B cell (primary cell): Measurements from ENCODE around the gene UBA3. TPM values are rescaled to one million over a fixed set of nuclear protein-coding genes. Genes with fewer than 3 reads are reported as not detected.

Experiments
- ATAC-seq: fragments of 200-7000 bp; cut with Tn5 transposase; one replicate; pipeline ENCODE4 v1.10.0; 2021; ENCODE audit warnings: low read depth, mild to moderate bottlenecking, moderate number of reproducible peaks, moderate library complexity
- CTCF ChIA-PET: fragments of 350-600 bp; sonication (Branson Sonifier 250); formaldehyde crosslinking; loops from one replicate; lab custom pipeline; 2021; ENCODE audit warnings: antibody characterized with exemption, inconsistent platforms; lab: Charles Lee
- POLR2A ChIA-PET: fragments of 350-600 bp; sonication (Branson Sonifier 250); formaldehyde crosslinking; loops from one replicate; lab custom pipeline; 2021; ENCODE audit warnings: antibody characterized with exemption; lab: Charles Lee
- DNase-seq: peaks from one replicate; pipeline ENCODE4 v3.0.0; 2013
- H2AFZ ChIP-seq: 2 replicates; pipeline ENCODE4 v1.6.1; 2012; ENCODE audit warnings: mild to moderate bottlenecking, low read depth, low read length; ENCODE audit not compliant: insufficient read depth, poor library complexity, severe bottlenecking
- H3K27ac ChIP-seq, 2 donors: 1 replicate in 1 of 2; 2 replicates in 1 of 2; pipeline ENCODE4 v1.5.1; 2012 to 2013; ENCODE audit warnings: low read length in 2 of 2, mild to moderate bottlenecking in 2 of 2, moderate library complexity in 1 of 2
- H3K27me3 ChIP-seq, 4 experiments: fragments of 200-600 bp in 1 of 4; sonication (generic) in 1 of 4; replicated peaks in 1 of 4; 1 replicate in 2 of 4; 2 replicates in 2 of 4; pipeline versions ENCODE4 v1.6.1 to v1.7.0; 2013 to 2016; ENCODE audit warnings: low read length in 3 of 4, mild to moderate bottlenecking in 2 of 4, mixed read lengths in 1 of 4, moderate library complexity in 1 of 4; ENCODE audit not compliant: insufficient read depth in 4 of 4, control insufficient read depth in 3 of 4; ENCODE audit errors: control extremely low read depth in 1 of 4
- H3K36me3 ChIP-seq, 2 experiments: replicated peaks in 1 of 2; 1 replicate in 1 of 2; 2 replicates in 1 of 2; pipeline versions ENCODE4 v1.6.1 to v1.7.1; 2013; ENCODE audit warnings: low read length in 1 of 2; ENCODE audit not compliant: insufficient read depth in 2 of 2, control insufficient read depth in 1 of 2; ENCODE audit errors: control extremely low read depth in 1 of 2, extremely low read depth in 1 of 2
- H3K4me1 ChIP-seq, 2 donors: fragments of 200-600 bp in 1 of 2; sonication (generic) in 1 of 2; 1 replicate in 1 of 2; 2 replicates in 1 of 2; pipeline versions ENCODE4 v1.5.1 to v1.6.1; 2013 to 2017; ENCODE audit warnings: low read length in 2 of 2; ENCODE audit not compliant: control insufficient read depth in 2 of 2, insufficient read depth in 2 of 2
- H3K4me2 ChIP-seq: replicated peaks from 2 replicates; pipeline ENCODE3; 2012; ENCODE audit warnings: mild to moderate bottlenecking, low read depth, low read length; ENCODE audit not compliant: poor library complexity, severe bottlenecking
- H3K4me3 ChIP-seq, 5 experiments: fragments of 200-600 bp in 1 of 5; sonication (generic) in 1 of 5; 1 replicate in 3 of 5; 2 replicates in 2 of 5; pipeline versions ENCODE4 v1.5.1 to v1.7.0; 2011 to 2016; ENCODE audit warnings: low read length in 4 of 5, mild to moderate bottlenecking in 4 of 5, low read depth in 2 of 5, control low read depth in 1 of 5, moderate library complexity in 1 of 5; ENCODE audit not compliant: insufficient read depth in 1 of 5; ENCODE audit errors: control extremely low read depth in 1 of 5, extremely low read depth in 1 of 5
- H3K79me2 ChIP-seq: fragments of 200-600 bp; sonication (generic); one replicate; pipeline ENCODE4 v1.6.0; 2016; ENCODE audit warnings: low read length; ENCODE audit not compliant: control insufficient read depth, insufficient read depth
- H3K9ac ChIP-seq: fragments of 200-600 bp; sonication (generic); 2 replicates; pipeline ENCODE4 v1.6.1; 2017; ENCODE audit warnings: mild to moderate bottlenecking, low read length, moderate library complexity
- H3K9me3 ChIP-seq, 3 donors: one replicate each; pipeline versions ENCODE4 v1.6.1 to v1.7.1; 2013; ENCODE audit warnings: low read length in 2 of 3; ENCODE audit not compliant: control insufficient read depth in 2 of 3, insufficient read depth in 1 of 3; ENCODE audit errors: control extremely low read depth in 1 of 3
- H4K20me1 ChIP-seq: 2 replicates; pipeline ENCODE4 v1.6.0; 2012; ENCODE audit warnings: mild to moderate bottlenecking, low read length; ENCODE audit not compliant: insufficient read depth, control insufficient read depth, poor library complexity, severe bottlenecking
- H3K27ac Mint-ChIP-seq: one replicate; pipeline ENCODE4 v1.8.0; 2021; ENCODE audit warnings: mixed read lengths
- H3K27me3 Mint-ChIP-seq: one replicate; pipeline ENCODE4 v1.8.0; 2021; ENCODE audit warnings: mixed read lengths
- H3K4me1 Mint-ChIP-seq: one replicate; pipeline ENCODE4 v1.8.0; 2021; ENCODE audit warnings: mixed read lengths
- H3K4me3 Mint-ChIP-seq: one replicate; pipeline ENCODE4 v1.8.0; 2021; ENCODE audit warnings: mixed read lengths
- H3K9me3 Mint-ChIP-seq: one replicate; pipeline ENCODE4 v1.8.0; 2022; ENCODE audit warnings: mixed read lengths; ENCODE audit not compliant: insufficient read depth
- CTCF ChIP-seq: fragments of 200-600 bp; IDR thresholded peaks from one replicate; pipeline ENCODE4 v1.8.0; 2022; ENCODE audit warnings: antibody characterized with exemption, mild to moderate bottlenecking
- EZH2 ChIP-seq: IDR thresholded peaks from 2 replicates; pipeline ENCODE4 v1.6.1; 2012; ENCODE audit warnings: borderline replicate concordance, low read depth, mild to moderate bottlenecking, moderate library complexity, low read length; ENCODE audit not compliant: insufficient read depth, poor library complexity, severe bottlenecking
- WGBS: methylation state at CpG from one replicate; pipeline ENCODE4 v1.1.5; 2013; ENCODE audit warnings: missing lambda C conversion rate; ENCODE audit not compliant: insufficient coverage; 5-methylcytosine and 5-hydroxymethylcytosine counted together
- intact Hi-C: fragments of 100-400 bp; cut with micrococcal nuclease; formaldehyde crosslinking; loops from one replicate; pipeline ENCODE4 v1.10.0; 2022
- polyA plus RNA-seq: library from polyadenylated mRNA; depleted of rRNA; stranded (reverse); fragments of >200 nt; gene quantifications from 2 replicates; pipeline ENCODE4 v1.2.3, GENCODE V29; 2012
- total RNA-seq, 2 donors: library from RNA; stranded (reverse); fragments of 120-200 nt in 1 of 2; gene quantifications; 1 replicate in 1 of 2; 2 replicates in 1 of 2; pipeline versions ENCODE4 v1.2.3 to v1.2.4, GENCODE V29; 2013 to 2022

The UBA3 gene
- total and polyA plus RNA-seq, 2 donors (not counting 1 experiment from before 2014, with no cell fraction given): 42.2 to 99.8 TPM

DNA sequence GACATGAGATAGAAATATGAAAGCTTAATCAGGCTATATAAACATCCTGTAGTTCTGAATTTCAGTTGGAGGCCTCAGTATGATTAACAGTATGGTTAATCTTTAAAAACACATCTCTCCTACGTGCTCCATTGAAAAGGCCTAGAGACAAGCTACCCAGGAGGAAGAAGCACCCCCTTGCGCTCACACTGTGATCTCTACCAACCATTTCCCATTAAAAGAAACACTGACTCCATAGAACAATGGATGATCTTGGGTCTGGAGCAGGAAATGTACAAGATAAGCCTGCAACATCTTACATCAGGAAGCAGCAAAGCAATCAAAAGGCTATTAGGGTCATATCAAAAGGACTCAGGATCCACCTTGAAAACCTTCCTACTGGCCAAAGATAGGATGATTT lies 63.3 kb downstream of the UBA3 start:
- Mint-ChIP-seq H3K27me3 (no peaks in the 10 kb centered on the region), H3K4me3 (no peak overlapping the region), H3K27ac (no peak overlapping the region), H3K4me1 (peaks cover 10% of the 10 kb centered on the region), H3K9me3 (no peaks in the 10 kb centered on the region)
- ChIA-PET POLR2A (interaction anchor here (0.8 kb wide), 1 partner anchor 11 kb away, joined by 3 read pairs; no protein-coding TSS in a partner anchor), CTCF (no interaction called here)
- WGBS: no CpG with 5 or more reads among the region's 2 CpGs
- H3K79me2 ChIP-seq: no peaks in the 10 kb centered on the region
- H4K20me1 ChIP-seq: no peaks in the 10 kb centered on the region
- ATAC-seq (no peak), DNase-seq (no peak)
- no peak overlapping the region for H3K9ac ChIP-seq
- intact Hi-C loops: no loop called here
- no peak overlapping the region for H3K4me3 ChIP-seq
- H3K9me3 ChIP-seq: no peaks in the 10 kb centered on the region
- no peaks in the 10 kb centered on the region for H3K27me3 ChIP-seq
- H2AFZ ChIP-seq: no peak overlapping the region
- no peak overlapping the region for H3K4me2 ChIP-seq
- peaks cover 0 to 12% of the 10 kb centered on the region in 2 experiments for H3K36me3 ChIP-seq
- TF ChIP-seq EZH2 (no peak), CTCF (no peak)
- H3K4me1 ChIP-seq: peaks cover 6 to 11% of the 10 kb centered on the region in 2 donors
- H3K27ac ChIP-seq: no peak overlapping the region

DNA sequence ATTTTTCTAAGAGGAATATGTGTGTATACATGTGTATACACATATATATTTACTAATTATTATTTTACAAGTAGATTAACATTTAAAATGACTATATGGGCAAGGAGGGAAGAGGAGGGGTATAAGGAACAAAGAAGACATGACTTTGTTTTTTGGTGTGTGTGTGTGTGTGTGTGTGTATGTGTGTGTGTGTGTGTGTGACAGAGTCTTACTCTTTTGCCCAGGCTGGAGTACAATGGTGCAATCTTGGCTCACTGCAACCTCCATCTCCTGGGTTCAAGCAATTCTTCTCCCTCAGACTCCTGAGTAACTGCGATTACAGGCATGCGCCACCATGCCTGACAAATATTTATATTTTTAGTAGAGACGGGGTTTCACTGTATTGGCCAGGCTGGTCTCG lies 64.1 kb downstream of the UBA3 start:
- Histone ChIP-seq H3K27ac (no peak overlapping the region), H2AFZ (no peak overlapping the region), H3K4me2 (no peak overlapping the region), H3K4me1 (peaks cover 6 to 11% of the 10 kb centered on the region in 2 donors), H3K9me3 (no peaks in the 10 kb centered on the region), H3K36me3 (peaks cover 0 to 12% of the 10 kb centered on the region in 2 experiments), H3K79me2 (no peaks in the 10 kb centered on the region), H4K20me1 (no peaks in the 10 kb centered on the region), H3K9ac (no peak overlapping the region), H3K27me3 (no peaks in the 10 kb centered on the region), H3K4me3 (no peak overlapping the region)
- TF ChIP-seq CTCF (no peak), EZH2 (no peak)
- intact Hi-C loops: no loop called here
- no peak overlapping the region for H3K4me3 Mint-ChIP-seq
- ChIA-PET POLR2A (interaction anchor here (0.8 kb wide), 1 partner anchor 12 kb away, joined by 3 read pairs; no protein-coding TSS in a partner anchor), CTCF (no interaction called here)
- no peaks in the 10 kb centered on the region for H3K9me3 Mint-ChIP-seq
- WGBS: 100% methylated on average over 2 of the region's 4 CpGs
- H3K4me1 Mint-ChIP-seq: peaks cover 10% of the 10 kb centered on the region
- DNase-seq: no peak
- no peak for ATAC-seq
- H3K27ac Mint-ChIP-seq: no peak overlapping the region
- H3K27me3 Mint-ChIP-seq: no peaks in the 10 kb centered on the region
